ENCODE results near the gene STAU1. TPM values are rescaled to one million over a fixed set of nuclear protein-coding genes. Genes with fewer than 3 reads are reported as not detected.

Gene STAU1
- total and polyA plus RNA-seq, 4 donors, result 29.3 to 84.9 (median 56.3) TPM

GRCh38 chr20:49230021-49230420, 41.9 kb upstream of the STAU1 start:
- ATAC-seq (ENCODE audit: insufficient read depth, low FRiP score) (no peak), DNase-seq (no peak)
- no peak overlapping the region for H3K9ac ChIP-seq (ENCODE audit: insufficient read depth in 1 of 2, low read length in 2 of 2)
- WGBS, 2 donors, result 90 to 95% methylated on average over 10 of the region's 10 CpGs
- no peak for TF ChIP-seq CTCF (IDR thresholded peaks at IDR 0.05; ENCODE audit: control extremely low read depth, extremely low read depth)
- peaks cover 25 to 61% (median 36%) of the 10 kb centered on the region in 4 donors for H3K36me3 ChIP-seq (ENCODE audit: control insufficient read depth in 4 of 4, insufficient read depth in 4 of 4, low read length in 4 of 4)
- H3K27me3 ChIP-seq (ENCODE audit: control insufficient read depth in 3 of 3, insufficient read depth in 3 of 3, low read length in 2 of 3), result no peaks in the 10 kb centered on the region
- peak overlapping the region in 1 of 2 donors; percentile 15 for H3K27ac ChIP-seq (ENCODE audit: low read depth in 1 of 2, low read length in 1 of 2)
- no peaks in the 10 kb centered on the region for H3K4me1 ChIP-seq (ENCODE audit: control insufficient read depth in 5 of 5, insufficient read depth in 5 of 5, low read length in 5 of 5)
- no peak overlapping the region for H3K4me3 ChIP-seq
- no peaks in the 10 kb centered on the region for H3K9me3 ChIP-seq (ENCODE audit: control insufficient read depth in 4 of 4, insufficient read depth in 3 of 4, low read length in 3 of 4)

- Histone ChIP-seq H3K9me3 (ENCODE audit: control insufficient read depth in 4 of 4, insufficient read depth in 3 of 4, low read length in 3 of 4) (no peaks in the 10 kb centered on the region), H3K9ac (ENCODE audit: insufficient read depth in 1 of 2, low read length in 2 of 2) (no peak overlapping the region), H3K4me3 (no peak overlapping the region), H3K27ac (ENCODE audit: low read depth in 1 of 2, low read length in 1 of 2) (no peak overlapping the region), H3K27me3 (ENCODE audit: control insufficient read depth in 3 of 3, insufficient read depth in 3 of 3, low read length in 2 of 3) (no peaks in the 10 kb centered on the region), H3K36me3 (ENCODE audit: control insufficient read depth in 4 of 4, insufficient read depth in 4 of 4, low read length in 4 of 4) (peaks cover 24 to 61% (median 37%) of the 10 kb centered on the region in 4 donors), H3K4me1 (ENCODE audit: control insufficient read depth in 5 of 5, insufficient read depth in 5 of 5, low read length in 5 of 5) (no peaks in the 10 kb centered on the region)
- TF ChIP-seq CTCF (IDR thresholded peaks at IDR 0.05; ENCODE audit: control extremely low read depth, extremely low read depth), result no peak
- ATAC-seq (ENCODE audit: insufficient read depth, low FRiP score) (no peak), DNase-seq (no peak)
- 92 to 96% methylated on average over 2 of the region's 2 CpGs for WGBS, 2 donors
Measured at GRCh38 chr20:49229381-49229780, 41.2 kb upstream of the STAU1 start.

- no peak overlapping the region for H3K27ac ChIP-seq (ENCODE audit: low read depth in 1 of 2, low read length in 1 of 2)
- no peak overlapping the region for H3K4me3 ChIP-seq
- ATAC-seq (ENCODE audit: insufficient read depth, low FRiP score), result no peak
- H3K9me3 ChIP-seq (ENCODE audit: control insufficient read depth in 4 of 4, insufficient read depth in 3 of 4, low read length in 3 of 4), result no peaks in the 10 kb centered on the region
- TF ChIP-seq CTCF (IDR thresholded peaks at IDR 0.05; ENCODE audit: control extremely low read depth, extremely low read depth), result no peak
- no peak for DNase-seq
- 96 to 97% methylated on average over 7 to 9 of the region's 9 CpGs for WGBS, 2 donors
- no peaks in the 10 kb centered on the region for H3K4me1 ChIP-seq (ENCODE audit: control insufficient read depth in 5 of 5, insufficient read depth in 5 of 5, low read length in 5 of 5)
- no peak overlapping the region for H3K9ac ChIP-seq (ENCODE audit: insufficient read depth in 1 of 2, low read length in 2 of 2)
- H3K27me3 ChIP-seq (ENCODE audit: control insufficient read depth in 3 of 3, insufficient read depth in 3 of 3, low read length in 2 of 3), result no peaks in the 10 kb centered on the region
- H3K36me3 ChIP-seq (ENCODE audit: control insufficient read depth in 4 of 4, insufficient read depth in 4 of 4, low read length in 4 of 4), result peaks cover 28 to 62% (median 37%) of the 10 kb centered on the region in 4 donors
Measured at GRCh38 chr20:49228676-49229075, 40.5 kb upstream of the STAU1 start.

- peaks cover 30 to 55% (median 37%) of the 10 kb centered on the region in 4 donors for H3K36me3 ChIP-seq (ENCODE audit: control insufficient read depth in 4 of 4, insufficient read depth in 4 of 4, low read length in 4 of 4)
- no peaks in the 10 kb centered on the region for H3K4me1 ChIP-seq (ENCODE audit: control insufficient read depth in 5 of 5, insufficient read depth in 5 of 5, low read length in 5 of 5)
- no peak overlapping the region for H3K9ac ChIP-seq (ENCODE audit: insufficient read depth in 1 of 2, low read length in 2 of 2)
- ATAC-seq (ENCODE audit: insufficient read depth, low FRiP score) (no peak), DNase-seq (no peak)
- no peak overlapping the region for H3K27ac ChIP-seq (ENCODE audit: low read depth in 1 of 2, low read length in 1 of 2)
- TF ChIP-seq CTCF (IDR thresholded peaks at IDR 0.05; ENCODE audit: control extremely low read depth, extremely low read depth), result no peak
- H3K9me3 ChIP-seq (ENCODE audit: control insufficient read depth in 4 of 4, insufficient read depth in 3 of 4, low read length in 3 of 4), result no peaks in the 10 kb centered on the region
- H3K27me3 ChIP-seq (ENCODE audit: control insufficient read depth in 3 of 3, insufficient read depth in 3 of 3, low read length in 2 of 3), result no peaks in the 10 kb centered on the region
- 93 to 94% methylated on average over 7 of the region's 7 CpGs for WGBS, 2 donors
- no peak overlapping the region for H3K4me3 ChIP-seq
Measured at GRCh38 chr20:49225896-49226295, 37.8 kb upstream of the STAU1 start.

Data from lung (tissue), 12 donors.